ENCODE measurements around the gene TSPEAR.

DNA sequence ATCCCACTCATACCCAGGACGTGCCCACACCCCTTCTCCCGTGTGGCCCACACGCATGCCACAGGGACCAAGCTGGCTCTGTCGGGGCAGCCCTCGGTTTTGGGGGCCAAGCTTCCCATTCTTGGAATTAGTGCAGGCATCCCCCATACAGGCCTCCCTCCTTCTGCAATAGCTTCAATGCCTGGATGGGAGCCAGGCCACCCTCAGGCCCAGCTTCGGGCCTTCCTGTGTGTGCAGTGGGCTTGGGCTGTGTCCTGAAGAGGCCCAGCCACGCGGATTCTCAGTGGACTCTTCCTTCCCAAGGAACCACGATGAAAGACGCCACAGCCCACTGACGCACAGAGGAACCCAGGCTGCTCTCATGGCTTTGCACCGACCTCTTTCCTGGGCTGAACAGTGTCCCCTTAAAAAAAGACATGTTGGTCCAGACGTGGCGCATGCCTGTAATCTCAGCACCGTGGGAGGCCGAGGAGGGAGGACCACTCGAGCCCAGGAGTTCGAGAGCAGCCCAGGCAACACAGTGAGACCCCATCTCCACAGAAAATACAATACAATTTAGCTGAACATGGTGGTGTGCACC is 61.8 kb downstream of the TSPEAR start:
- TF ChIP-seq, protein P1, sequence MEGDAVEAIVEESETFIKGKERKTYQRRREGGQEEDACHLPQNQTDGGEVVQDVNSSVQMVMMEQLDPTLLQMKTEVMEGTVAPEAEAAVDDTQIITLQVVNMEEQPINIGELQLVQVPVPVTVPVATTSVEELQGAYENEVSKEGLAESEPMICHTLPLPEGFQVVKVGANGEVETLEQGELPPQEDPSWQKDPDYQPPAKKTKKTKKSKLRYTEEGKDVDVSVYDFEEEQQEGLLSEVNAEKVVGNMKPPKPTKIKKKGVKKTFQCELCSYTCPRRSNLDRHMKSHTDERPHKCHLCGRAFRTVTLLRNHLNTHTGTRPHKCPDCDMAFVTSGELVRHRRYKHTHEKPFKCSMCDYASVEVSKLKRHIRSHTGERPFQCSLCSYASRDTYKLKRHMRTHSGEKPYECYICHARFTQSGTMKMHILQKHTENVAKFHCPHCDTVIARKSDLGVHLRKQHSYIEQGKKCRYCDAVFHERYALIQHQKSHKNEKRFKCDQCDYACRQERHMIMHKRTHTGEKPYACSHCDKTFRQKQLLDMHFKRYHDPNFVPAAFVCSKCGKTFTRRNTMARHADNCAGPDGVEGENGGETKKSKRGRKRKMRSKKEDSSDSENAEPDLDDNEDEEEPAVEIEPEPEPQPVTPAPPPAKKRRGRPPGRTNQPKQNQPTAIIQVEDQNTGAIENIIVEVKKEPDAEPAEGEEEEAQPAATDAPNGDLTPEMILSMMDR (IDR thresholded peaks at IDR 0.05; ENCODE audit: low read depth, low read length, poor library complexity, severe bottlenecking): no peak
- no peak for TF ChIP-seq EZH2phosphoT487 (IDR thresholded peaks at IDR 0.05; ENCODE audit: borderline replicate concordance, low read length)

Data from DOHH2 (cell line).